ENCODE results near the gene ZKSCAN8. TPM values are rescaled to one million over a fixed set of nuclear protein-coding genes. Genes with fewer than 3 reads are reported as not detected.
"Not testable (repeated sequence)": the region's sequence is repeated elsewhere in the genome, so short reads cannot be mapped to it uniquely, and the experiment has no call there.

ZKSCAN8 gene
- polyA plus RNA-seq (2013, experiment 1 of 2) = 27.5 TPM
- polyA plus RNA-seq (2013, experiment 2 of 2) = 27.5 TPM

GRCh38 chr6:28141500-28142329 is at the start of gene ZKSCAN8:
ZKSCAN8 (plus strand) TSS chr6:28141883; CDS start chr6:28148408, 6,525 bp downstream.
- DNase-seq (ENCODE audit: low spot score) = peak; percentile 89
- H3K4me2 ChIP-seq (ENCODE audit: insufficient read depth, low read length, poor library complexity, severe bottlenecking) = peak within 1 kb of the TSS; percentile 87
- peak within 1 kb of the TSS; percentile 84 for H3K27ac ChIP-seq (replicated peaks; ENCODE audit: low read length)
- peak within 1 kb of the TSS; percentile 95 for H2AFZ ChIP-seq (ENCODE audit: low read length)
- H2AK5ac ChIP-seq (ENCODE audit: low read depth, low read length) = no peak within 1 kb of the TSS
- H2BK5ac ChIP-seq (ENCODE audit: low read length) = no peak within 1 kb of the TSS
- peaks cover 0 to 30% of the 10 kb centered on the region in 2 donors for H3K36me3 ChIP-seq (replicated peaks in 1 of 2; ENCODE audit: control insufficient read depth in 2 of 2, insufficient read depth in 2 of 2, low read length in 2 of 2)
- H3K27me3 ChIP-seq (ENCODE audit: control insufficient read depth in 3 of 3, insufficient read depth in 3 of 3, low read depth in 1 of 3, low read length in 3 of 3) = no peaks in the 10 kb centered on the region
- no peak within 1 kb of the TSS for H2BK12ac ChIP-seq (ENCODE audit: low read length)
- H3K9ac ChIP-seq (ENCODE audit: low read depth, low read length, poor library complexity) = peak within 1 kb of the TSS; percentile 91
- peak within 1 kb of the TSS; percentile 99 for H3K23ac ChIP-seq (ENCODE audit: low read depth, low read length, poor library complexity)
- H3K18ac ChIP-seq (ENCODE audit: low read length) = peak within 1 kb of the TSS; percentile 93
- H4K91ac ChIP-seq (ENCODE audit: low read depth, low read length, poor library complexity) = no peak within 1 kb of the TSS
- no peaks in the 10 kb centered on the region for H3K9me3 ChIP-seq (replicated peaks in 1 of 2; ENCODE audit: control insufficient read depth in 2 of 2, insufficient read depth in 1 of 2, low read depth in 1 of 2, low read length in 2 of 2)
- peak within 1 kb of the TSS; percentile 65 to 97 for H3K4me3 ChIP-seq (ENCODE audit: low read length in 2 of 2)
- H3K4me1 ChIP-seq (ENCODE audit: control insufficient read depth in 2 of 2, insufficient read depth in 1 of 2, low read depth in 1 of 2, low read length in 2 of 2) = peaks cover 6 to 10% of the 10 kb centered on the region in 2 donors
- H3K14ac ChIP-seq (ENCODE audit: low read length) = no peak within 1 kb of the TSS
- H3K79me1 ChIP-seq (ENCODE audit: low read depth, low read length) = no peaks in the 10 kb centered on the region
- no CpG with 5 or more reads among the region's 52 CpGs for whole genome bisulfite sequencing, 2 donors (ENCODE audit: extremely low coverage in 2 of 2, insufficient read length in 2 of 2, insufficient replicate concordance in 1 of 2)
- H4K8ac ChIP-seq (ENCODE audit: low read depth, low read length) = no peak within 1 kb of the TSS
- H3K4ac ChIP-seq (ENCODE audit: low read length) = no peak within 1 kb of the TSS
- no peak within 1 kb of the TSS for H2BK15ac ChIP-seq (ENCODE audit: low read length)
- H2BK120ac ChIP-seq (ENCODE audit: low read depth, low read length) = peak within 1 kb of the TSS; percentile 78

GRCh38 chr6:28102222-28102621 is 39.5 kb upstream of the ZKSCAN8 start:
- H3K18ac ChIP-seq (ENCODE audit: low read length); H3K9ac ChIP-seq (ENCODE audit: low read depth, low read length, poor library complexity); H4K91ac ChIP-seq (ENCODE audit: low read depth, low read length, poor library complexity); H3K4ac ChIP-seq (ENCODE audit: low read length); H3K4me2 ChIP-seq (ENCODE audit: insufficient read depth, low read length, poor library complexity, severe bottlenecking); H2BK120ac ChIP-seq (ENCODE audit: low read depth, low read length); H3K79me1 ChIP-seq (ENCODE audit: low read depth, low read length); H2BK12ac ChIP-seq (ENCODE audit: low read length); H3K4me3 ChIP-seq (ENCODE audit: low read length in 2 of 2); H2AFZ ChIP-seq (ENCODE audit: low read length); H3K23ac ChIP-seq (ENCODE audit: low read depth, low read length, poor library complexity); H2BK5ac ChIP-seq (ENCODE audit: low read length); H3K4me1 ChIP-seq (ENCODE audit: control insufficient read depth in 2 of 2, insufficient read depth in 1 of 2, low read depth in 1 of 2, low read length in 2 of 2); H3K36me3 ChIP-seq (replicated peaks in 1 of 2; ENCODE audit: control insufficient read depth in 2 of 2, insufficient read depth in 2 of 2, low read length in 2 of 2); H2BK15ac ChIP-seq (ENCODE audit: low read length); H2AK5ac ChIP-seq (ENCODE audit: low read depth, low read length); H3K27me3 ChIP-seq (ENCODE audit: control insufficient read depth in 3 of 3, insufficient read depth in 3 of 3, low read depth in 1 of 3, low read length in 3 of 3); H3K27ac ChIP-seq (replicated peaks; ENCODE audit: low read length); H3K14ac ChIP-seq (ENCODE audit: low read length); H3K9me3 ChIP-seq (replicated peaks in 1 of 2; ENCODE audit: control insufficient read depth in 2 of 2, insufficient read depth in 1 of 2, low read depth in 1 of 2, low read length in 2 of 2); DNase-seq (ENCODE audit: low spot score); H4K8ac ChIP-seq (ENCODE audit: low read depth, low read length): not testable (repeated sequence)
- no CpG with 5 or more reads among the region's 7 CpGs for WGBS, 2 donors (ENCODE audit: extremely low coverage in 2 of 2, insufficient read length in 2 of 2, insufficient replicate concordance in 1 of 2)

- not testable (repeated sequence) for H2BK12ac ChIP-seq (ENCODE audit: low read length); H3K27ac ChIP-seq (replicated peaks; ENCODE audit: low read length); H4K91ac ChIP-seq (ENCODE audit: low read depth, low read length, poor library complexity); H4K8ac ChIP-seq (ENCODE audit: low read depth, low read length); H2BK5ac ChIP-seq (ENCODE audit: low read length); H3K4me3 ChIP-seq (ENCODE audit: low read length in 2 of 2); H3K23ac ChIP-seq (ENCODE audit: low read depth, low read length, poor library complexity); H3K9me3 ChIP-seq (replicated peaks in 1 of 2; ENCODE audit: control insufficient read depth in 2 of 2, insufficient read depth in 1 of 2, low read depth in 1 of 2, low read length in 2 of 2); H3K18ac ChIP-seq (ENCODE audit: low read length); H3K4ac ChIP-seq (ENCODE audit: low read length); H2BK120ac ChIP-seq (ENCODE audit: low read depth, low read length); H2BK15ac ChIP-seq (ENCODE audit: low read length); H3K14ac ChIP-seq (ENCODE audit: low read length); H2AK5ac ChIP-seq (ENCODE audit: low read depth, low read length); DNase-seq (ENCODE audit: low spot score); H3K27me3 ChIP-seq (ENCODE audit: control insufficient read depth in 3 of 3, insufficient read depth in 3 of 3, low read depth in 1 of 3, low read length in 3 of 3); H3K9ac ChIP-seq (ENCODE audit: low read depth, low read length, poor library complexity); H3K4me1 ChIP-seq (ENCODE audit: control insufficient read depth in 2 of 2, insufficient read depth in 1 of 2, low read depth in 1 of 2, low read length in 2 of 2); H2AFZ ChIP-seq (ENCODE audit: low read length); H3K79me1 ChIP-seq (ENCODE audit: low read depth, low read length); H3K4me2 ChIP-seq (ENCODE audit: insufficient read depth, low read length, poor library complexity, severe bottlenecking); H3K36me3 ChIP-seq (replicated peaks in 1 of 2; ENCODE audit: control insufficient read depth in 2 of 2, insufficient read depth in 2 of 2, low read length in 2 of 2)
Observed at GRCh38 chr6:28102699-28103098, 39.0 kb upstream of the ZKSCAN8 start.

- peak; percentile 72 for DNase-seq (ENCODE audit: low spot score)
- no peak overlapping the region for H2AK5ac ChIP-seq (ENCODE audit: low read depth, low read length)
- peak overlapping the region; percentile 90 for H3K9ac ChIP-seq (ENCODE audit: low read depth, low read length, poor library complexity)
- H3K27me3 ChIP-seq (ENCODE audit: control insufficient read depth in 3 of 3, insufficient read depth in 3 of 3, low read depth in 1 of 3, low read length in 3 of 3) = no peaks in the 10 kb centered on the region
- no peaks in the 10 kb centered on the region for H3K79me1 ChIP-seq (ENCODE audit: low read depth, low read length)
- peak overlapping the region; percentile 65 to 84 for H3K4me3 ChIP-seq (ENCODE audit: low read length in 2 of 2)
- H2BK12ac ChIP-seq (ENCODE audit: low read length) = no peak overlapping the region
- no peaks in the 10 kb centered on the region for H3K36me3 ChIP-seq (replicated peaks in 1 of 2; ENCODE audit: control insufficient read depth in 2 of 2, insufficient read depth in 2 of 2, low read length in 2 of 2)
- no peaks in the 10 kb centered on the region for H3K9me3 ChIP-seq (replicated peaks in 1 of 2; ENCODE audit: control insufficient read depth in 2 of 2, insufficient read depth in 1 of 2, low read depth in 1 of 2, low read length in 2 of 2)
- peak overlapping the region; percentile 92 for H3K18ac ChIP-seq (ENCODE audit: low read length)
- H2BK15ac ChIP-seq (ENCODE audit: low read length) = no peak overlapping the region
- no peak overlapping the region for H3K27ac ChIP-seq (replicated peaks; ENCODE audit: low read length)
- H2BK120ac ChIP-seq (ENCODE audit: low read depth, low read length) = no peak overlapping the region
- peak overlapping the region; percentile 85 for H3K4me2 ChIP-seq (ENCODE audit: insufficient read depth, low read length, poor library complexity, severe bottlenecking)
- peak overlapping the region; percentile 83 for H3K23ac ChIP-seq (ENCODE audit: low read depth, low read length, poor library complexity)
- no peak overlapping the region for H3K4ac ChIP-seq (ENCODE audit: low read length)
- peak overlapping the region; percentile 26 for H3K14ac ChIP-seq (ENCODE audit: low read length)
- no peak overlapping the region for H2BK5ac ChIP-seq (ENCODE audit: low read length)
- H4K91ac ChIP-seq (ENCODE audit: low read depth, low read length, poor library complexity) = no peak overlapping the region
- H4K8ac ChIP-seq (ENCODE audit: low read depth, low read length) = no peak overlapping the region
- no CpG with 5 or more reads among the region's 54 CpGs for WGBS, 2 donors (ENCODE audit: extremely low coverage in 2 of 2, insufficient read length in 2 of 2, insufficient replicate concordance in 1 of 2)
- peaks cover 0 to 2% of the 10 kb centered on the region in 2 donors for H3K4me1 ChIP-seq (ENCODE audit: control insufficient read depth in 2 of 2, insufficient read depth in 1 of 2, low read depth in 1 of 2, low read length in 2 of 2)
- peak overlapping the region; percentile 92 for H2AFZ ChIP-seq (ENCODE audit: low read length)
Observed at GRCh38 chr6:28104392-28105244, 37.1 kb upstream of the ZKSCAN8 start.

Data from neuronal stem cell (in vitro differentiated cells).